Peyer's patch (tissue), 4 donors: ENCODE results near the gene RNF182.
A peak's percentile ranks its signal among the peaks of the same experiment; 100 is the strongest.

Experiments used
- CTCF ChIP-seq, 6 experiments: fragments of 450-650 bp in 4 of 6; fragments of 200-600 bp in 2 of 6; sonication (generic) in 1 of 6; IDR thresholded peaks; one replicate each; pipeline ENCODE4 v1.5.1; 2017 to 2019; ENCODE audit warnings: antibody characterized with exemption in 6 of 6, mild to moderate bottlenecking in 3 of 6, moderate library complexity in 1 of 6
- POLR2A ChIP-seq, 2 donors: fragments of 450-650 bp; IDR thresholded peaks; one replicate each; pipeline ENCODE4 v1.5.1; 2017; ENCODE audit warnings: antibody characterized with exemption in 2 of 2, mild to moderate bottlenecking in 2 of 2, moderate library complexity in 2 of 2

GRCh38 chr6:13918686-13919250 lies 6.0 kb upstream of the RNF182 start:
- no peak for TF ChIP-seq CTCF (IDR thresholded peaks at IDR 0.05)
- peak in 1 of 2 donors; percentile 17 for TF ChIP-seq POLR2A (IDR thresholded peaks at IDR 0.05)
